GM18520 (cell line): ENCODE results near the gene CAMKMT.
"Not testable (repeated sequence)": the region's sequence is repeated elsewhere in the genome, so short reads cannot be mapped to it uniquely, and the experiment has no call there.

Experiments
- ATAC-seq: cut with Tn5 transposase; IDR thresholded peaks from one replicate; pipeline ENCODE4 v1.9.1; 2021; ENCODE audit not compliant: unreplicated experiment

CAMKMT gene

GRCh38 chr2:44358503-44358902 is 3.2 kb upstream of the CAMKMT start:
- no peak for ATAC-seq

DNA sequence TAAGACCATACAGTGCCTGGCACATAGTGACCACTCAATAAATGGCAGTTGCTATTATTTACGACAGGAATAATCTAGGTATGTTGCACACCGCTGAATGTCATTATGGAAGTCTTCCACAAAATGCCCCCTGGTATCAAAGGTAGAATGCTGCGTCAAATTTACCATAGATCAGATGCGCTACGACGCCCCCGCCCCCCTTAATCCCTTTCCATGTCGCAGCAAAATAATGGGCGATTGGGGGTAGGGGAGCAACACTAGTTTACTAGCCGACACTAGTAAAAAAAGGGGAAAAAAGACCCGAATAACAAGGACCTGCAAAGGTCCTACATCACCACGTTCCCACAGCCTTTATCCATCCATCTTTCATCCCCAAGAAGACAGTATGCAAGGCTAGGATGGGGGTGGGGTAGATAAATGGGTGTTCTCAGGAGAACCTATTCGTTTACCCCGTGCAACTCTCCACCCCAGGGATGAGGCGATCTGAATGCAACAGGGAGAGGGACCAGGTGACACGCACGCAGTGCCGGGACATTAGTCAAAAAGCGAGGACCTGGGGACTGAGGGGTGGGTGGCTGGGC is 908 bp upstream of the CAMKMT start:
- ATAC-seq = no peak

GRCh38 chr2:44362207-44363015 is 664 bp downstream of the CAMKMT start:
- ATAC-seq = no peak

DNA sequence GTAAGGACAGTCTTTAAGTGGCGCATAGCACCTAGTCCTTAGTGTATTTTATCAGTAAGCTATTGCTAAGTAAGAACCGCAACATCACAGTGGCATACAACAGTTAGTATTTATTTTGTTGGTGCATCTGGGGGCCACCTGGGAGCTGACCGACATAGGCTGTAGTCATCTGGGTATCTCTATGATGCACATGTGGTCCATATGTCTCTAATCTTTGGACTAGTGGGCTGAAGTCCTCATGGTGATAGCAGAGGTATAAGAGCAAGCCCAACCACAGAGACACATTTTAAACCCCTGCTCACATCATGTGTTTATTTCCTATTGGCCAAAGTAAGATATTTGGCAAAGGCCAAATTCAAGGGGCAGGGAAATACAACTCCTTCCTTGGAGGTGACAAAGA is 2.9 kb downstream of the CAMKMT start:
- ATAC-seq = no peak

GRCh38 chr2:44367591-44367990 is 5.8 kb downstream of the CAMKMT start:
- ATAC-seq = no peak

DNA sequence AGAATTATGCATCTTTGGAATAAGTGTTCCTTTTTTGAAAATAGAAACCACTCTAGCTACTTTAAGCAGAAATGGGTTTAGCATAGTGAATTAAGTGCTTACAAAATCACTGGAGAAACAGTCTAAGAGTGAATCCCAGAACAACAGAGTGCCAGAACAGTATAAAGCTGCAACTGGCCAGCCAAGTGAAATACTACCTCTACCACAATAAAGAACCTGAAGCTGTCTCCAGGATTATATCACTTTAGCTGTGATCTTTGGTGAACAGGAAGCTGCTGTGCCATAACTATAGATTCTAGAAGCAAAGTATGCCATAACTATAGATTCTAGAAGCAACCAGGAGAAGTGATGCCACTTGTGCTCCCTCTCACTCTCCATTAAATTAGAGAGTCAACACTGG is 7.6 kb downstream of the CAMKMT start:
- no peak for ATAC-seq

GRCh38 chr2:44371445-44371844 is 9.7 kb downstream of the CAMKMT start:
- ATAC-seq = no peak

DNA sequence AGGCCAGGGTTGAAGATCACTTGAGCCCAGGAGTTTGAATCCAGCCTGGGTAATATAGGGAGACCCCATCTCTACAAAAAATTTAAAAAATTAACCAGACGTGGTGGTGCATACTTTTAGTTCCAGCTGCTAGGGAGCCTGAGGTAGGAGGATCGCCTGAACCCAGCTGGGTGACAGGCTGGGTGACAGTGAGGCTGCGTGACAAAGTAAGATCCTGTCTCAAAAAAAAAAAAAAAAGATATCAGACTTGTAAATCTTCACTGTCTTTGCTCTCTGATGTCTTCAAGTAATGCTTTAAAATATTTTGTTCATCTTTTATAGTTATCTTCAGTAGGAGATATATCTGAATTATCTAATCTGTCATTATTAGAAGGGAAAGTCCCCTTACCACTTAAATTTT is 10.5 kb downstream of the CAMKMT start:
- ATAC-seq = no peak

GRCh38 chr2:44377486-44377885 is 15.7 kb downstream of the CAMKMT start:
- ATAC-seq = no peak

DNA sequence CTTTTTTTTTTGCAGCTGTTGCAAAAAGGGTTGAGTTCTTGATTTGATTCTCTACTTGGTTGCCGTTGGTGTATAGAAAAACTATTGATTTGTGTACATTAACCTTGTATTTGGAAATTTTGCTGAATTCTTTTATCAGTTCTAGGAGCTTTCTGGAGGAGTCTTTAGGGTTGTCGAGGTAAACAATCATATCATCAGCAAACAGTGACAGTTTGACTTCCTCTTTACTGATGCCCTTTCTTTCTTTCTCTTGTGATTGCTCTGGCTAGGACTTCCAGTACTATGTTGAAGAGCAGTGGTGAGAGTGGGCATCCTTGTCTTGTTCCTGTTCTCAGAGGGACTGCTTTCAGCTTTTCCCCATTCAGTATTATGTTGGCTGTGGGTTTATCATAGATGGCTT is 23.5 kb downstream of the CAMKMT start:
- not testable (repeated sequence) for ATAC-seq

DNA sequence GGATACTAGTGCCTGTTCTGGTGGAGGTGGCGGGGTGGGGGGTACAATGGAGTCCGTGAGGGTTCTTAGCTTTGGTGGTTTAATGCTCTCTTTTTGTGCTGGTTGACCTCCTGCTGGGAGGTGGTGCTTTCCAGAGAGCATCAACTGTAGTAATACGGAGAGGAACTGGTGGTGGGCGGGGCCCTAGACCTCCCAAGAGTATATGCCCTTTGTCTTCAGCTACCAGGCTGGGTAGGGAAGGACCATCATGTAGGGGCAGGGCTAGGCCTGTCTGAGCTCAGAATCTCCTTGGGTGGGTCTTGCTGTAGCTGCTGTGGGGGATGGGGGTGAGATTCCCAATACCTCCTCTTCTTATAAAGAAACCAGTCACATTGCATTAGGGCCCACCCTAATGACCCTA is 27.1 kb downstream of the CAMKMT start:
- no peak for ATAC-seq

- ATAC-seq = no peak
These were observed 28.1 kb downstream of the CAMKMT start for GRCh38 chr2:44389895-44390294.

DNA sequence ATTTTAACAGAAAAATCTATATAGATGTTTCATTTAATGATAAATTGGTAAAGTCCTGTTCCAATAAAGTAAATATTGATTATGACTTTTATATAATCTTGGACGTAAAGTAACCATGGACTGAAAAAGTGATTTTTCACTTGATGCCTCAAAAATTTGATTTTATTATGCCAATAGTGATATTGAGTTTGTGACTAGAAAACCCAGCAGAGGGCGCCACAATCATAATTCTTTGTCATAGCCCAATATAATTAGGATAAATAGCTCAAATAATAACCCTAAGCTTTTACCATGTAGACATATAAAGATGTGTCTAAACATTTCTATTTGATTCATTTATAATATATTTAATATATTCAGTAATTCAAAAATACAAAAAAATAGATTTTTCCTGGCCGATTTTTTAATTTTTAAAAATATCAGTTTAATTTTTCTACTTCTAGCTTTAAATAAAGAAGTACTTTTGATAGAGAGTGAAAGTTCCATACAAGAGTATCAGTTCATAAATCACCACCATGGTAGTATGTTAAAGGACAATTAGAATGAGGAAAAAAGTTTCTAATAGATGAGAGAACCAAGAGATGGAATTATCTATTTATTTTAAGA is 30.7 kb downstream of the CAMKMT start:
- ATAC-seq = no peak

GRCh38 chr2:44397447-44398175 is 35.9 kb downstream of the CAMKMT start:
- ATAC-seq = no peak

GRCh38 chr2:44398243-44398897 is 36.6 kb downstream of the CAMKMT start:
- ATAC-seq = no peak

GRCh38 chr2:44420725-44421124 is 59.0 kb downstream of the CAMKMT start:
- no peak for ATAC-seq

DNA sequence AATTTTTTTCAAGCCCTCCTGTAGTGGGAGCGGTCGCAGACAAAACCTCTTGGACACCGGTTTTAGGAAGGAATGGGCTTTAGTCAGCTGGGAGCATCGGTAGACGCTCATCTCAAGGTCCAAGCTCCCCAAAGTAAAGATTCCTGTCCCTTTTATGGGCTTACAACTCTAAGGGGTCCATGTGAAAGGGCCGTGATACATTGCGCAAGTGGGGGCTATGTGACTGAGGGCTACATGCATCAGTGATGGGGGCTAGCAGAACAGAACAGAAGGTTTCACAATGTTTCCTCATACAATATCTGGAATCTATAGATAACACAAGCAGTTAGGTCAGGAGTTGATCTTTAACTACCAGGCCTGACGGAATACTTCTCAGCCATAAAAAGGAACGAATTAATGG is 62.5 kb downstream of the CAMKMT start:
- ATAC-seq = no peak

DNA sequence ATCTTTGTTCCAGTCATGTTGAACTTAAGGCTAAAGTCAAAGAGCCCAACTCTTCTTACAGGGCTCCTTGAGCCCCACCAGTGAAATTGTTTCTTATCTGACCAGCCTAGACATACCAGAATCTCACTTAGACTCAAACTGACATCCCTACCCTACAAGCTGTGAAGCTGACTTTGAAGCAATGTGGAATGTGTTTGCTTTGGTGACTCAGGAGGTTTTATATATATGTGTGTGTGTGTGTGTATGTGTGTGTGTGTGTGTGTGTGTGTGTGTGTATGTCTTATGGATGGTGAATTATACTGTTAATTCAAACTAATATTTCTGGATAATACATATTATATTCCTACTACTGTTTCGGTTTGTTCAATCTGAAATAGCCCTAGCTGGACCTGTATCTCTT is 67.3 kb downstream of the CAMKMT start:
- no peak for ATAC-seq

- ATAC-seq = no peak
These were observed 68.6 kb downstream of the CAMKMT start for GRCh38 chr2:44430342-44430741.

- no peak for ATAC-seq
These were observed 72.1 kb downstream of the CAMKMT start for GRCh38 chr2:44433895-44434294.

GRCh38 chr2:44441200-44441599 is 79.5 kb downstream of the CAMKMT start:
- ATAC-seq = no peak
